ENCODE data around the gene NLK. TPM values are rescaled to one million over a fixed set of nuclear protein-coding genes. Genes with fewer than 3 reads are reported as not detected.

NLK gene
- total RNA-seq, 1 experiment from 2014 or later, result 12.8 TPM

DNA sequence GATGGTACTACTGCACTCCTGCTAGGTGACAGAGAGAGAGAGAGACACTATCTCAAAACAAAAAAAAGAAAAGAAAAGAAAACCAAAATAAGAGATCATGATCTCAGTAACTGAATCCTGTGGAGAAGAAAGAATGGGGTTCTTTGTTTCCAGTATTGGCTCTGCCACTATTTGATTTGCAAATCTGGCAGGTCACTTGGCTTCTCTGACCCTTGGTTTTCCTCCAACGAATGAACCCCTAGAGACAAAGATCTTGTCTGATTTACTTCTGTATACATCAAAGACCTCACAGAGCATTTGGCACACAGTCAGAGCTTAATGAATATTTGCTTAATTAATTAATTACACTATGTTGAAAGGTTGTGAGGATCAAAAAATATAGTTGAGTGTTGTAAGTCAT is 47.9 kb upstream of the NLK start:
- Histone ChIP-seq H2AFZ (ENCODE audit: low read depth, low read length, poor library complexity, severe bottlenecking) (no peak overlapping the region), H3K36me3 (ENCODE audit: control insufficient read depth in 1 of 2, insufficient read depth in 2 of 2, low read length in 2 of 2) (no peaks in the 10 kb centered on the region), H3K4me2 (ENCODE audit: low read length) (no peak overlapping the region), H3K4me1 (ENCODE audit: control insufficient read depth in 1 of 2, insufficient read depth in 2 of 2, low read length in 2 of 2) (peaks cover 0 to 2% of the 10 kb centered on the region in 2 experiments; a peak in 1 of 4 replicates), H3K9me3 (ENCODE audit: control insufficient read depth in 1 of 2, insufficient read depth in 1 of 2, low read depth in 1 of 2, low read length in 2 of 2) (no peaks in the 10 kb centered on the region), H3K27ac (ENCODE audit: low read depth, low read length) (no peak overlapping the region), H4K20me1 (ENCODE audit: insufficient read depth) (no peaks in the 10 kb centered on the region), H3K9me2 (ENCODE audit: insufficient read depth) (no peaks in the 10 kb centered on the region), H3K9ac (ENCODE audit: low read length) (no peak overlapping the region), H3K4me3 (replicated peaks in 1 of 2; ENCODE audit: low read depth in 1 of 2, low read length in 2 of 2) (no peak overlapping the region), H3K27me3 (ENCODE audit: insufficient read depth, low read length) (peaks cover 21% of the 10 kb centered on the region; the same call in 1 of the 2 replicates), H3K79me2 (ENCODE audit: insufficient read depth, low read length) (no peaks in the 10 kb centered on the region)
- BruUV-seq (replicated peaks), result no TSS peak
- TF ChIP-seq POLR2A (IDR thresholded peaks at IDR 0.05; ENCODE audit: borderline replicate concordance, extremely low read depth, insufficient read depth, insufficient read length) (no peak), FOSL1 (IDR thresholded peaks at IDR 0.05; ENCODE audit: low read depth) (no peak), ELF1 (IDR thresholded peaks at IDR 0.05; ENCODE audit: borderline replicate concordance, low read depth) (no peak), YY1 (IDR thresholded peaks at IDR 0.05; ENCODE audit: extremely low read depth, insufficient replicate concordance, low read depth, low read length) (no peak), CBX3 (IDR thresholded peaks at IDR 0.05; ENCODE audit: low read depth) (no peak), SP1 (IDR thresholded peaks at IDR 0.05; ENCODE audit: low read depth) (no peak), ZNF274 (IDR thresholded peaks at IDR 0.05; ENCODE audit: low read depth, low read length) (no peak), EGR1 (IDR thresholded peaks at IDR 0.05; ENCODE audit: low read depth) (no peak), EZH2 (IDR thresholded peaks at IDR 0.05) (no peak)
- TF ChIP-seq, protein P1, sequence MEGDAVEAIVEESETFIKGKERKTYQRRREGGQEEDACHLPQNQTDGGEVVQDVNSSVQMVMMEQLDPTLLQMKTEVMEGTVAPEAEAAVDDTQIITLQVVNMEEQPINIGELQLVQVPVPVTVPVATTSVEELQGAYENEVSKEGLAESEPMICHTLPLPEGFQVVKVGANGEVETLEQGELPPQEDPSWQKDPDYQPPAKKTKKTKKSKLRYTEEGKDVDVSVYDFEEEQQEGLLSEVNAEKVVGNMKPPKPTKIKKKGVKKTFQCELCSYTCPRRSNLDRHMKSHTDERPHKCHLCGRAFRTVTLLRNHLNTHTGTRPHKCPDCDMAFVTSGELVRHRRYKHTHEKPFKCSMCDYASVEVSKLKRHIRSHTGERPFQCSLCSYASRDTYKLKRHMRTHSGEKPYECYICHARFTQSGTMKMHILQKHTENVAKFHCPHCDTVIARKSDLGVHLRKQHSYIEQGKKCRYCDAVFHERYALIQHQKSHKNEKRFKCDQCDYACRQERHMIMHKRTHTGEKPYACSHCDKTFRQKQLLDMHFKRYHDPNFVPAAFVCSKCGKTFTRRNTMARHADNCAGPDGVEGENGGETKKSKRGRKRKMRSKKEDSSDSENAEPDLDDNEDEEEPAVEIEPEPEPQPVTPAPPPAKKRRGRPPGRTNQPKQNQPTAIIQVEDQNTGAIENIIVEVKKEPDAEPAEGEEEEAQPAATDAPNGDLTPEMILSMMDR (IDR thresholded peaks at IDR 0.05 in 2 of 3, conservative IDR thresholded peaks at IDR 0.05 in 1 of 3; ENCODE audit: borderline replicate concordance in 1 of 3, insufficient read depth in 1 of 3, low read depth in 2 of 3, low read length in 2 of 3), result no peak
- TF ChIP-seq, protein P2, sequence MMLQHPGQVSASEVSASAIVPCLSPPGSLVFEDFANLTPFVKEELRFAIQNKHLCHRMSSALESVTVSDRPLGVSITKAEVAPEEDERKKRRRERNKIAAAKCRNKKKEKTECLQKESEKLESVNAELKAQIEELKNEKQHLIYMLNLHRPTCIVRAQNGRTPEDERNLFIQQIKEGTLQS (IDR thresholded peaks at IDR 0.05), result no peak
- TF ChIP-seq, protein P3, sequence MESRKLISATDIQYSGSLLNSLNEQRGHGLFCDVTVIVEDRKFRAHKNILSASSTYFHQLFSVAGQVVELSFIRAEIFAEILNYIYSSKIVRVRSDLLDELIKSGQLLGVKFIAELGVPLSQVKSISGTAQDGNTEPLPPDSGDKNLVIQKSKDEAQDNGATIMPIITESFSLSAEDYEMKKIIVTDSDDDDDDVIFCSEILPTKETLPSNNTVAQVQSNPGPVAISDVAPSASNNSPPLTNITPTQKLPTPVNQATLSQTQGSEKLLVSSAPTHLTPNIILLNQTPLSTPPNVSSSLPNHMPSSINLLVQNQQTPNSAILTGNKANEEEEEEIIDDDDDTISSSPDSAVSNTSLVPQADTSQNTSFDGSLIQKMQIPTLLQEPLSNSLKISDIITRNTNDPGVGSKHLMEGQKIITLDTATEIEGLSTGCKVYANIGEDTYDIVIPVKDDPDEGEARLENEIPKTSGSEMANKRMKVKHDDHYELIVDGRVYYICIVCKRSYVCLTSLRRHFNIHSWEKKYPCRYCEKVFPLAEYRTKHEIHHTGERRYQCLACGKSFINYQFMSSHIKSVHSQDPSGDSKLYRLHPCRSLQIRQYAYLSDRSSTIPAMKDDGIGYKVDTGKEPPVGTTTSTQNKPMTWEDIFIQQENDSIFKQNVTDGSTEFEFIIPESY (IDR thresholded peaks at IDR 0.05; ENCODE audit: extremely low read depth, insufficient replicate concordance, low read length), result no peak
- TF ChIP-seq, protein P4, sequence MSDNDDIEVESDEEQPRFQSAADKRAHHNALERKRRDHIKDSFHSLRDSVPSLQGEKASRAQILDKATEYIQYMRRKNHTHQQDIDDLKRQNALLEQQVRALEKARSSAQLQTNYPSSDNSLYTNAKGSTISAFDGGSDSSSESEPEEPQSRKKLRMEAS (IDR thresholded peaks at IDR 0.05), result no peak
- no peak for DNase-seq (ENCODE audit: low read depth, low spot score)
- intact Hi-C loops (cut with micrococcal nuclease), result no loop called here
- ChIA-PET CTCF (no interaction called here), POLR2A (no interaction called here), RAD21 (ENCODE audit: low non-redundant PET in 1 of 2, low total read pairs in 2 of 2, uncharacterized antibody in 2 of 2, unreplicated experiment in 2 of 2) (no interaction called here)
- no peak for ATAC-seq

Data from HCT116 (cell line).